COR-L47 (cell line): ENCODE measurements around the gene CBL.

Experiments
- DNase-seq: peaks from one replicate; lab custom pipeline; 2025; lab: John Stamatoyannopoulos, UW

Gene CBL

GRCh38 chr11:119267645-119268044, 61.5 kb downstream of the CBL start:
- DNase-seq = no peak

DNA sequence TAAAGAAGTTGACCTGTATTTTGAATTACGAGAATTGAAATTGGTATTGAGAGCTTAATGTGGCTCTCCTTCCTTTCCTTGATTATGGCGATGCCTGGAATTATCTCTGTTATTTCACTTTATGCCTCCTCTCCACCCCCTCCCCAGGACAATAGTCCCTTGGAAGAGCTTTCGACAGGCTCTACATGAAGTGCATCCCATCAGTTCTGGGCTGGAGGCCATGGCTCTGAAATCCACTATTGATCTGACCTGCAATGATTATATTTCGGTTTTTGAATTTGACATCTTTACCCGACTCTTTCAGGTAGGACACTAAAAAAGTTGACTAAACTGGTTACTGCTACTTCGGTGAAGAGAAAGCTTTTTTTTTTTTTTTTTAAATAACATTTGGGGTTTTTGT, 67.6 kb downstream of the CBL start:
- DNase-seq = no peak

- no peak for DNase-seq
Measured at GRCh38 chr11:119277660-119278059, 71.5 kb downstream of the CBL start.

DNA sequence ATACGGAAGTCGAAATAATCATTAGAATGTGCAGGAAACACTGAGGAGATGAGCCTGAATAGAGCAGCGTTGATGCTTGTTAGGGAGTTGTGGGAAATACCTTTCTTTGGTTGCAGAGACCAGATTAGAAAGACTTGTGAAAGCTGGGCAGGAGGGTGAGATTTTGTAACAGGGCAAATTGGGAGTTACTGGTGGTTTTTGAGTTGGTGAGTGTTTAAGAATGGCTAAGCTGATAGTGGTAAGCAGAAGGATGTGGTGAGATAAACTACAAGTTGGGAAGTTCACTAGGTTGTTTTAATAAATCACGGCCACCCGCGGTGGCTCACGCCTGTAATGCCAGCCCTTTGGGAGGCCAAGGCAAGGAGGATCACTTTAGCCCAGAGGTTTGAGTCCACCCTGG, 76.4 kb downstream of the CBL start:
- DNase-seq = no peak

DNA sequence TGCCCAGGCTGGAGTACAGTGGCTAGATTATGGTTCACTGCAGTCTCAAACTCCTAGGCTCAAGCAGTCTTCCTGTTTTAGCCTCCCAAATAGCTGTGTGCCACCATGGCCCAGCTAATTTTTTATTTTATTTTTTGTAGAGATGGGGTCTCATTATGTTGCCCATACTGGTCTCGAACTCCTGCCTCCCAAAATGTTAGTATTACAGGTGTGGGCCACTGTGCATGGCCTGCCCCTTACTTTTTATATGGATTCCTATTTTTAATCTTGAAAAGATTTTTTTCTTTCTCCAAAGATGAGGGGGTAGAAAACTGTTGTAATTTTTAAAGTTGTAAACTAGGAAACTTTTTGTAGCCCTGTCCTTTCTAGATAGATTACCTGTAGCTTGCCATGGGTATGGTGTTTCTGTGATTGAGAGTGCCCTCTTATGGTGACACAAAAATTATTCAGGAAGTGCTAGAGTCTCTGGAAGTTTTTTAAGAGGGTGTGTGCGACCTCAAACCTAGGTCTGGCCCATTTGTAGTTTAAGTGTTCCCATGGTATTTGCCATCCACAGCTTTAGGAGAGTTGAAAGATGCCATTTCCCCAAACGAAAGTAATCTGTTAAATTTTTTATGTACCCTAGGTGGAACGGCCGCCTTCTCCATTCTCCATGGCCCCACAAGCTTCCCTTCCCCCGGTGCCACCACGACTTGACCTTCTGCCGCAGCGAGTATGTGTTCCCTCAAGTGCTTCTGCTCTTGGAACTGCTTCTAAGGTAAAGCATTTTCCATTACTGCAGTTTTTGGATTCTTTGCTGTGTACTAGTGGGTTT, 78.4 kb downstream of the CBL start:
- DNase-seq = peak; percentile 10

GRCh38 chr11:119285431-119285830, 79.3 kb downstream of the CBL start:
- DNase-seq = no peak

DNA sequence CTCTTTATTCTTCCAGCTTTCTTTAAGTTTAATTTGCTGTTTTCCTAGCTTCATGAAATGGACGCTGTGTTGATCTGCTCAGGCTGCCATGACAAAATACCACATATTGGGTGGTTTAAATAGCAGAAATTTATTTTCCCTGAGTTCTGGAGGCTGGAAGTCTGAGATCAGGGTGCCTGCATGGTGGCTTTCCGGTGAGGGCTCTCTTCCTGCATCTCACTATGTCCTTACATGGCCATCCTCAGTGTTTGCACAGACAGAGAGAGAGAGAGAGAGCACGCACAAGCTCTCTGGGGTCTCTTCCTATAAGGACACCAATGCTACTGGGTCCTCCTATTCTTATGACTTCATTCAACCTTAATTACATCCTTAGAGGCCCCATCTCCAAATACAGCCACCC, 82.1 kb downstream of the CBL start:
- no peak for DNase-seq

GRCh38 chr11:119290894-119291497, 84.9 kb downstream of the CBL start:
- no peak for DNase-seq

GRCh38 chr11:119293461-119293860, 87.3 kb downstream of the CBL start:
- no peak for DNase-seq

DNA sequence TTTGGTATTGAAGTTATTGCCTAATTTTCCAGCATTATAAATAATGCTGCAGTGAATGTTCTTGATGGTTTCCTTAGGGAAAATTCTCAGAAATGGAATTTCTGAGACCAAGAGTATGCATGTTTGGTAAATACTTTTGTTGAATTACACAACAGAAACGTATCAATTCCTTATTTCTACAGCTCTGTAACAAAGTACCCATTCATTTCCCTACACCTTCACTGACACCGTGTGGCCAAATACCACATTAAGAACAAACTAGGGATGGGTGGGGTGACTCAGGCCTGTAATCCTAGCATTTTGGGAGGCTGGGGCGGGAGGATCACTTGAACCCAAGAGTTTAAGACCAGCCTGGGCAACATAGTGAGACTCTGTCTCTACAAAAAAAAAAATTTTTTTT, 89.0 kb downstream of the CBL start:
- DNase-seq = no peak

- DNase-seq = no peak
Measured at GRCh38 chr11:119297938-119298337, 91.8 kb downstream of the CBL start.

GRCh38 chr11:119298726-119299125, 92.6 kb downstream of the CBL start:
- no peak for DNase-seq

- no peak for DNase-seq
Measured at GRCh38 chr11:119299416-119299815, 93.3 kb downstream of the CBL start.

GRCh38 chr11:119300198-119300964, 94.2 kb downstream of the CBL start:
- no peak for DNase-seq

- no peak for DNase-seq
Measured at GRCh38 chr11:119303227-119303718, 97.1 kb downstream of the CBL start.

DNA sequence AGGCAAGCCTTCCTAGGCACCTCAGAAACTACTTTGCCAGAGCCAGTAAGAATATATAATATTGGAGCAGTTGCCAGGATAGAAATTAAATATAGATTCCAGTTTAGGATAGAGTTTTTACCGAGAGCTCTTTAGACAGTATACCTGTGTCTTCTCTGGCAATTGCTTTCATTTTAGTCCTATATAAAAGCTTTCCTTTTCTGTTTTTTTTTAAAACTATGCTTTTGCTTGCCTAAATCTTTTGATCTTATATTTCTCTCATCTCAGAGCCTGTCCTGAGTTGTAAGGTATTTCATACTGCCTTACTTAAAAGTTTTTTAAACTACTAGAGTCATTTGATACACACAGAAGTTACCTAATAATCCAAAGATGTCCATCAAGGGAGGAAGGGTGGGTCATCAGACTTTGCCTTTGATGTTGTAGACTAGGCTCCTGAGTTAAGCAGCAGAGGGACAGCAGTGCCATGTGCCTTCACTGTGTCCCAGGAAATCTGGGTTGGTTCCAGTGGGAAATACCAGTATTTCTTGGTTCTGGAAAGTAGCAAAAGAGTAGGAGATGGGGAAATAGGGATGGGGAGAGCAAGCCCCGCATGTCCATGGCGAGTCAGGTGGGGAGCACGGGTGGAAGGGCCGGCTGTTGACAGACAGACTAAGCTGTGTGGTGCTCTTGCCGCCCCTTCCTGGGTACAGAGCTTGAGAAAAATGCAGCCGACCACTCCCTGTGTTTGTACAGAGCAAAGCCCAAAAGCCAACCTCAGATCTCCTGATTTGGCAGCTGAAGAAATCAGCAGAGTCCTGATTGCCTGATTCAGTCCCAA, 99.6 kb downstream of the CBL start:
- no peak for DNase-seq

DNA sequence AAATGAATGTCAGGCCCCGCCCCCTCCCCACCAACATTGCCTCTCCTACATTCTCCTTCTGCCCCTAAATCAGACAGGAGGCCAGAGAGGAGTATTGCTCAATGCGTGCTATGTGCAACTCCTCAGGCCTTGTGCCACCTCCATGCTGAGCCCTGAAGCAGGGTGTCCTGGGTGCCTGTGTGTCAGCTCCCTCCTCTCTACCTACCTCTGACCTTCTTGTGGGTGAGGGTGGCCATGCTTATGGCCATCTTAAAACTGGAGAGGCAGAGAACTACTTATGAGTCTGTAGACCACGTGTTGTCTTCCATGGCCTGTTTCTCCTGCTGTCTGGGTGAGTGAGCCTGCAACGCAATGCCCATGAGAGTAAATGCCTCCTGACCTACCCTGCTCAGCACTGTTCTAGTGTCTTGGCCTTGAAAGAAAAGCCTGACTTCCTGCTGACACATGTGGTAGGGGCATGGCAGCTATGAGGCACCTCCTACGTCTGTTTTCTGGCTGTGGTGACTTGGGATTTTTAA, 100.3 kb downstream of the CBL start:
- DNase-seq = no peak

GRCh38 chr11:119307219-119307618, 101.1 kb downstream of the CBL start:
- DNase-seq = no peak

GRCh38 chr11:119307974-119308373, 101.8 kb downstream of the CBL start:
- no peak for DNase-seq

GRCh38 chr11:119309411-119309810, 103.3 kb downstream of the CBL start:
- DNase-seq = no peak

DNA sequence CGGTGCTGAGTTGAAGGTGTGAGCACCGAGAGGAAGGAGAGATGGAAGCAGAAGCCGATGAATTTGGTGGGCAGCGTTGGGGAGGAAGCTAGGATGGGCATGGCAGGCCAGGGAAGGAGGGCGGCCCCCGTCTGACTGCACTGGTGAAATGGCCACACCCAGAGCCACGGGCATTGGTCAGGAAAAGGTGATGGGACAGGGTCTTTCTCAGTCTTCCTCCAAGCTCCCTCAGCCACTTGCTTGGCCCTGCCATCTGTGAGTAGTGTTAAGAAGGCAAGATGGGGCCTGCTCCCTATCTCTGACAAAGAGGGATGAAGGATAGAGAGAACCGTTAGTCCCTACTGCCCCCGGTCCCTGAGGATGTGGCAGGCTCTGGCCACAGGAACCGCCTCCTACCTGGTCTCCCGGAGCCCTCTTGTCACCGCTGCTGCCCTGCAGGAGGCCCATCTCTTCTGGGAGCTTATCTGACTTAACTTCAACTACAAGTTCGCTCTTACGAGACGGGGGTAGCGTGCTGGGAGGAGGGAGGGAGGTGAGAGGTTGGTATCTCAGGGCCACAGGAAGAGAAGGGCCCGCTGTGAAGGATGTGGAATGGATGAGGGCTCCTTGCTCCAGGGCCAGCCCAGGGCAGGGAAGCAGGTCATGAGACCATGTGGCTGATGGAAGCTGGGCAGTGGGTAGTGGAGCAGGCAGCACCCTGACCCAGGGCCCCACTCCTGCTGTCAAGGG, 104.0 kb downstream of the CBL start:
- no peak for DNase-seq
